H1 (cell line): ENCODE results near the gene CTF1. TPM values are rescaled to one million over a fixed set of nuclear protein-coding genes. Genes with fewer than 3 reads are reported as not detected.

Experiments used
- CHD1 ChIP-seq: IDR thresholded peaks from 2 replicates; pipeline ENCODE4 v1.6.1; 2012; ENCODE audit warnings: low read depth, low read length, improper control_type of control experiment
- GTF2F1 ChIP-seq: IDR thresholded peaks from 2 replicates; pipeline ENCODE4 v1.6.1; 2012; ENCODE audit warnings: low read depth, low read length, improper control_type of control experiment, borderline replicate concordance
- HDAC6 ChIP-seq: IDR thresholded peaks from one replicate; pipeline ENCODE4 v1.7.1; 2012; ENCODE audit warnings: low read depth, mild to moderate bottlenecking, inconsistent platforms, low read length, moderate library complexity
- MAFK ChIP-seq: IDR thresholded peaks from 2 replicates; pipeline ENCODE4 v1.6.1; 2012; ENCODE audit warnings: low read depth, mild to moderate bottlenecking, improper control_type of control experiment, low read length
- RAD21 ChIP-seq, 2 experiments: IDR thresholded peaks in 1 of 2; conservative IDR thresholded peaks in 1 of 2; 2 replicates each; pipeline ENCODE4 v1.6.1; 2011; ENCODE audit warnings: low read depth in 2 of 2, low read length in 2 of 2, improper control_type of control experiment in 1 of 2, inconsistent platforms in 1 of 2, mild to moderate bottlenecking in 1 of 2, moderate library complexity in 1 of 2
- SIN3A ChIP-seq, 2 experiments: IDR thresholded peaks in 1 of 2; conservative IDR thresholded peaks in 1 of 2; 2 replicates each; pipeline ENCODE4 v1.6.1; 2011 to 2012; ENCODE audit warnings: low read length in 2 of 2, improper control_type of control experiment in 1 of 2, low read depth in 1 of 2, mild to moderate bottlenecking in 1 of 2
- polyA plus RNA-seq, 7 experiments: library from polyadenylated mRNA; depleted of rRNA in 3 of 7; stranded (reverse) in 5 of 7; unstranded in 2 of 7; fragments of >200 nt in 5 of 7; fragments of 200-250 nt in 2 of 7; gene quantifications; 1 replicate in 5 of 7; 2 replicates in 1 of 7; 4 replicates in 1 of 7; pipeline versions ENCODE4 v1.2.1 to v1.2.3, GENCODE V29; 2011 to 2013; ENCODE audit warnings: missing spikeins in 2 of 7, mixed read lengths in 2 of 7
- total RNA-seq: library from RNA; stranded (reverse); fragmentation: NEBNext Ultra II Directional; extraction: Animal tissue kit (Norgen Biotek cat#: 25700); gene quantifications from 2 replicates; pipeline ENCODE4 v1.2.1, GENCODE V29; 2021
- TF ChIP-seq, protein P1 (sequence below): fragments of 300-600 bp; sonication (generic); IDR thresholded peaks from 2 replicates; pipeline ENCODE4 v1.7.1; 2012; ENCODE audit warnings: low read length, moderate library complexity, mild to moderate bottlenecking, inconsistent platforms; ENCODE audit not compliant: insufficient replicate concordance
- TF ChIP-seq, protein P2 (sequence below): IDR thresholded peaks from 2 replicates; pipeline ENCODE4 v1.6.1; 2011; ENCODE audit warnings: low read length, improper control_type of control experiment

Gene CTF1
- total and polyA plus RNA-seq, 2 of the 8 experiments (the other 6 are each of a cell fraction or from before 2014, with no cell fraction given): 0.97 to 3.4 TPM

DNA sequence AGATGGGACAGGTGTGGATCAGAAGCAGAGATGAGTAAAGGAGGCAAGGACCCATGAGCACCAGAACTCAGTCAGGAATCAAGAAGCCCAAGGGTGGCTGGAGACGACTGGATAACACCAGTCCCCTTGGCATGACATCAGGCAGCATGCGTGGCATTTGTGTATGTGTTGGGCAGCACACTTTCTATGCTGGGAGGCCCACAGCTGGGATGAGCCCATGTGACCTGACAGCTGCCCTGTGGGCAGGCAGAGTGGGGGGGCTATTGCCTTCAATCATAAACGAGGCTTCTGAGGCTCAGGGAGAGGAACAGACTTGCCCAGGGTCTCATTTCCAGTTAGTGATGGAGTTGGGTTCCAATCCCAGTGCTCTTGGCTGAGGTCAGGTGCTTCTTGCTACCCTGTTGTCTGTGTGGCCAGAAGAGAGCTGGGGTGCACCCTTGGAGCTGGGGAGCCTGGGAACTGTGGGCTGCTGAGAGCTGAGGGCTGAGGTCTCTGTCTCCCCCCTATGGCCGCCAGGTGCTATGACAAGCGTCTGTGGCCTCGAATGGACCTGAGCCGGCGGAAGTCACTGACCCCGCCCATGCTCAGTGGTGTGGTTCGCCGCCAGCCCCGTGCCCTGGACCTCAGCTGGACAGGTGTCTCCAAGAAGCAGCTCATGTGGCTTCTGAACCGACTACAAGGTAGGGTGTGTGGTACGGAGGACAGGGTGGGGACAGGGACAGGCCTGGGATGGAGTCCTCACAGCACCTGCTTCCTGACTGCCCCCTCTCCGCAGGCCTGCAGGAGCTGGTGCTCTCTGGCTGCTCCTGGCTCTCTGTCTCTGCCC is 45.4 kb downstream of the CTF1 start (continued):
- TF ChIP-seq, protein P1, sequence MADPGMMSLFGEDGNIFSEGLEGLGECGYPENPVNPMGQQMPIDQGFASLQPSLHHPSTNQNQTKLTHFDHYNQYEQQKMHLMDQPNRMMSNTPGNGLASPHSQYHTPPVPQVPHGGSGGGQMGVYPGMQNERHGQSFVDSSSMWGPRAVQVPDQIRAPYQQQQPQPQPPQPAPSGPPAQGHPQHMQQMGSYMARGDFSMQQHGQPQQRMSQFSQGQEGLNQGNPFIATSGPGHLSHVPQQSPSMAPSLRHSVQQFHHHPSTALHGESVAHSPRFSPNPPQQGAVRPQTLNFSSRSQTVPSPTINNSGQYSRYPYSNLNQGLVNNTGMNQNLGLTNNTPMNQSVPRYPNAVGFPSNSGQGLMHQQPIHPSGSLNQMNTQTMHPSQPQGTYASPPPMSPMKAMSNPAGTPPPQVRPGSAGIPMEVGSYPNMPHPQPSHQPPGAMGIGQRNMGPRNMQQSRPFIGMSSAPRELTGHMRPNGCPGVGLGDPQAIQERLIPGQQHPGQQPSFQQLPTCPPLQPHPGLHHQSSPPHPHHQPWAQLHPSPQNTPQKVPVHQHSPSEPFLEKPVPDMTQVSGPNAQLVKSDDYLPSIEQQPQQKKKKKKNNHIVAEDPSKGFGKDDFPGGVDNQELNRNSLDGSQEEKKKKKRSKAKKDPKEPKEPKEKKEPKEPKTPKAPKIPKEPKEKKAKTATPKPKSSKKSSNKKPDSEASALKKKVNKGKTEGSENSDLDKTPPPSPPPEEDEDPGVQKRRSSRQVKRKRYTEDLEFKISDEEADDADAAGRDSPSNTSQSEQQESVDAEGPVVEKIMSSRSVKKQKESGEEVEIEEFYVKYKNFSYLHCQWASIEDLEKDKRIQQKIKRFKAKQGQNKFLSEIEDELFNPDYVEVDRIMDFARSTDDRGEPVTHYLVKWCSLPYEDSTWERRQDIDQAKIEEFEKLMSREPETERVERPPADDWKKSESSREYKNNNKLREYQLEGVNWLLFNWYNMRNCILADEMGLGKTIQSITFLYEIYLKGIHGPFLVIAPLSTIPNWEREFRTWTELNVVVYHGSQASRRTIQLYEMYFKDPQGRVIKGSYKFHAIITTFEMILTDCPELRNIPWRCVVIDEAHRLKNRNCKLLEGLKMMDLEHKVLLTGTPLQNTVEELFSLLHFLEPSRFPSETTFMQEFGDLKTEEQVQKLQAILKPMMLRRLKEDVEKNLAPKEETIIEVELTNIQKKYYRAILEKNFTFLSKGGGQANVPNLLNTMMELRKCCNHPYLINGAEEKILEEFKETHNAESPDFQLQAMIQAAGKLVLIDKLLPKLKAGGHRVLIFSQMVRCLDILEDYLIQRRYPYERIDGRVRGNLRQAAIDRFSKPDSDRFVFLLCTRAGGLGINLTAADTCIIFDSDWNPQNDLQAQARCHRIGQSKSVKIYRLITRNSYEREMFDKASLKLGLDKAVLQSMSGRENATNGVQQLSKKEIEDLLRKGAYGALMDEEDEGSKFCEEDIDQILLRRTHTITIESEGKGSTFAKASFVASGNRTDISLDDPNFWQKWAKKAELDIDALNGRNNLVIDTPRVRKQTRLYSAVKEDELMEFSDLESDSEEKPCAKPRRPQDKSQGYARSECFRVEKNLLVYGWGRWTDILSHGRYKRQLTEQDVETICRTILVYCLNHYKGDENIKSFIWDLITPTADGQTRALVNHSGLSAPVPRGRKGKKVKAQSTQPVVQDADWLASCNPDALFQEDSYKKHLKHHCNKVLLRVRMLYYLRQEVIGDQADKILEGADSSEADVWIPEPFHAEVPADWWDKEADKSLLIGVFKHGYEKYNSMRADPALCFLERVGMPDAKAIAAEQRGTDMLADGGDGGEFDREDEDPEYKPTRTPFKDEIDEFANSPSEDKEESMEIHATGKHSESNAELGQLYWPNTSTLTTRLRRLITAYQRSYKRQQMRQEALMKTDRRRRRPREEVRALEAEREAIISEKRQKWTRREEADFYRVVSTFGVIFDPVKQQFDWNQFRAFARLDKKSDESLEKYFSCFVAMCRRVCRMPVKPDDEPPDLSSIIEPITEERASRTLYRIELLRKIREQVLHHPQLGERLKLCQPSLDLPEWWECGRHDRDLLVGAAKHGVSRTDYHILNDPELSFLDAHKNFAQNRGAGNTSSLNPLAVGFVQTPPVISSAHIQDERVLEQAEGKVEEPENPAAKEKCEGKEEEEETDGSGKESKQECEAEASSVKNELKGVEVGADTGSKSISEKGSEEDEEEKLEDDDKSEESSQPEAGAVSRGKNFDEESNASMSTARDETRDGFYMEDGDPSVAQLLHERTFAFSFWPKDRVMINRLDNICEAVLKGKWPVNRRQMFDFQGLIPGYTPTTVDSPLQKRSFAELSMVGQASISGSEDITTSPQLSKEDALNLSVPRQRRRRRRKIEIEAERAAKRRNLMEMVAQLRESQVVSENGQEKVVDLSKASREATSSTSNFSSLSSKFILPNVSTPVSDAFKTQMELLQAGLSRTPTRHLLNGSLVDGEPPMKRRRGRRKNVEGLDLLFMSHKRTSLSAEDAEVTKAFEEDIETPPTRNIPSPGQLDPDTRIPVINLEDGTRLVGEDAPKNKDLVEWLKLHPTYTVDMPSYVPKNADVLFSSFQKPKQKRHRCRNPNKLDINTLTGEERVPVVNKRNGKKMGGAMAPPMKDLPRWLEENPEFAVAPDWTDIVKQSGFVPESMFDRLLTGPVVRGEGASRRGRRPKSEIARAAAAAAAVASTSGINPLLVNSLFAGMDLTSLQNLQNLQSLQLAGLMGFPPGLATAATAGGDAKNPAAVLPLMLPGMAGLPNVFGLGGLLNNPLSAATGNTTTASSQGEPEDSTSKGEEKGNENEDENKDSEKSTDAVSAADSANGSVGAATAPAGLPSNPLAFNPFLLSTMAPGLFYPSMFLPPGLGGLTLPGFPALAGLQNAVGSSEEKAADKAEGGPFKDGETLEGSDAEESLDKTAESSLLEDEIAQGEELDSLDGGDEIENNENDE: no peak
- TF ChIP-seq CHD1 (no peak), MAFK (no peak), SIN3A (conservative IDR thresholded peaks at IDR 0.05 in 1 of 2, IDR thresholded peaks at IDR 0.05 in 1 of 2; ENCODE audit: low read depth in 1 of 2, low read length in 2 of 2) (no peak), GTF2F1 (no peak), RAD21 (IDR thresholded peaks at IDR 0.05 in 1 of 2, conservative IDR thresholded peaks at IDR 0.05 in 1 of 2; ENCODE audit: low read depth in 2 of 2, low read length in 2 of 2) (peak; percentile 74 to 83), HDAC6 (no peak)
- TF ChIP-seq, protein P2, sequence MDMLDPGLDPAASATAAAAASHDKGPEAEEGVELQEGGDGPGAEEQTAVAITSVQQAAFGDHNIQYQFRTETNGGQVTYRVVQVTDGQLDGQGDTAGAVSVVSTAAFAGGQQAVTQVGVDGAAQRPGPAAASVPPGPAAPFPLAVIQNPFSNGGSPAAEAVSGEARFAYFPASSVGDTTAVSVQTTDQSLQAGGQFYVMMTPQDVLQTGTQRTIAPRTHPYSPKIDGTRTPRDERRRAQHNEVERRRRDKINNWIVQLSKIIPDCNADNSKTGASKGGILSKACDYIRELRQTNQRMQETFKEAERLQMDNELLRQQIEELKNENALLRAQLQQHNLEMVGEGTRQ: no peak
